ENCODE measurements around the gene GPR39.

DNA sequence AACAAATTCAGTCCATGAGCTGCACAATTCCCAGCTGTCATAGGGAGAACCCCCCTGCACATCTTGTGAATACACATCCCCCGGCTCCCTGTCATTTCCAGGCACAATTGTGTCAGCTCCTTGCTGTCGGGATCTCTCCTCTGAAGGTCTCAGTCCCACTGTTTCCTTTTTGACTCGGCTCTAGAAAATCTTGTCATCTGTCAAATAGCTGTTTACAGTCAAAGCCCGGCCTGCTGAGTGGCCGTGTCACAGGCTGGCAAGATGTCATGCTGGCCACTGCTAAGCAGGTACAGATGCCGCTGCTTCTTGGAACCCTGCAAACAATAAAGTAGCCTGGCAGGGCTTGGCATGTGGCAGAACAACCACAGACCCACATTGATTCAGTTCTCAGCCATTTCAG is 191.7 kb downstream of the GPR39 start:
- TF ChIP-seq, protein P1, sequence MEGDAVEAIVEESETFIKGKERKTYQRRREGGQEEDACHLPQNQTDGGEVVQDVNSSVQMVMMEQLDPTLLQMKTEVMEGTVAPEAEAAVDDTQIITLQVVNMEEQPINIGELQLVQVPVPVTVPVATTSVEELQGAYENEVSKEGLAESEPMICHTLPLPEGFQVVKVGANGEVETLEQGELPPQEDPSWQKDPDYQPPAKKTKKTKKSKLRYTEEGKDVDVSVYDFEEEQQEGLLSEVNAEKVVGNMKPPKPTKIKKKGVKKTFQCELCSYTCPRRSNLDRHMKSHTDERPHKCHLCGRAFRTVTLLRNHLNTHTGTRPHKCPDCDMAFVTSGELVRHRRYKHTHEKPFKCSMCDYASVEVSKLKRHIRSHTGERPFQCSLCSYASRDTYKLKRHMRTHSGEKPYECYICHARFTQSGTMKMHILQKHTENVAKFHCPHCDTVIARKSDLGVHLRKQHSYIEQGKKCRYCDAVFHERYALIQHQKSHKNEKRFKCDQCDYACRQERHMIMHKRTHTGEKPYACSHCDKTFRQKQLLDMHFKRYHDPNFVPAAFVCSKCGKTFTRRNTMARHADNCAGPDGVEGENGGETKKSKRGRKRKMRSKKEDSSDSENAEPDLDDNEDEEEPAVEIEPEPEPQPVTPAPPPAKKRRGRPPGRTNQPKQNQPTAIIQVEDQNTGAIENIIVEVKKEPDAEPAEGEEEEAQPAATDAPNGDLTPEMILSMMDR (conservative IDR thresholded peaks at IDR 0.05) = no peak
- TF ChIP-seq ZFX (IDR thresholded peaks at IDR 0.05) = no peak

All from C4-2B (cell line).